ENCODE measurements around the gene PGLYRP2. TPM values are rescaled to one million over a fixed set of nuclear protein-coding genes. Genes with fewer than 3 reads are reported as not detected.

Gene PGLYRP2, protein sequence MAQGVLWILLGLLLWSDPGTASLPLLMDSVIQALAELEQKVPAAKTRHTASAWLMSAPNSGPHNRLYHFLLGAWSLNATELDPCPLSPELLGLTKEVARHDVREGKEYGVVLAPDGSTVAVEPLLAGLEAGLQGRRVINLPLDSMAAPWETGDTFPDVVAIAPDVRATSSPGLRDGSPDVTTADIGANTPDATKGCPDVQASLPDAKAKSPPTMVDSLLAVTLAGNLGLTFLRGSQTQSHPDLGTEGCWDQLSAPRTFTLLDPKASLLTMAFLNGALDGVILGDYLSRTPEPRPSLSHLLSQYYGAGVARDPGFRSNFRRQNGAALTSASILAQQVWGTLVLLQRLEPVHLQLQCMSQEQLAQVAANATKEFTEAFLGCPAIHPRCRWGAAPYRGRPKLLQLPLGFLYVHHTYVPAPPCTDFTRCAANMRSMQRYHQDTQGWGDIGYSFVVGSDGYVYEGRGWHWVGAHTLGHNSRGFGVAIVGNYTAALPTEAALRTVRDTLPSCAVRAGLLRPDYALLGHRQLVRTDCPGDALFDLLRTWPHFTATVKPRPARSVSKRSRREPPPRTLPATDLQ
- total RNA-seq, result not detected in 2 replicates

DNA sequence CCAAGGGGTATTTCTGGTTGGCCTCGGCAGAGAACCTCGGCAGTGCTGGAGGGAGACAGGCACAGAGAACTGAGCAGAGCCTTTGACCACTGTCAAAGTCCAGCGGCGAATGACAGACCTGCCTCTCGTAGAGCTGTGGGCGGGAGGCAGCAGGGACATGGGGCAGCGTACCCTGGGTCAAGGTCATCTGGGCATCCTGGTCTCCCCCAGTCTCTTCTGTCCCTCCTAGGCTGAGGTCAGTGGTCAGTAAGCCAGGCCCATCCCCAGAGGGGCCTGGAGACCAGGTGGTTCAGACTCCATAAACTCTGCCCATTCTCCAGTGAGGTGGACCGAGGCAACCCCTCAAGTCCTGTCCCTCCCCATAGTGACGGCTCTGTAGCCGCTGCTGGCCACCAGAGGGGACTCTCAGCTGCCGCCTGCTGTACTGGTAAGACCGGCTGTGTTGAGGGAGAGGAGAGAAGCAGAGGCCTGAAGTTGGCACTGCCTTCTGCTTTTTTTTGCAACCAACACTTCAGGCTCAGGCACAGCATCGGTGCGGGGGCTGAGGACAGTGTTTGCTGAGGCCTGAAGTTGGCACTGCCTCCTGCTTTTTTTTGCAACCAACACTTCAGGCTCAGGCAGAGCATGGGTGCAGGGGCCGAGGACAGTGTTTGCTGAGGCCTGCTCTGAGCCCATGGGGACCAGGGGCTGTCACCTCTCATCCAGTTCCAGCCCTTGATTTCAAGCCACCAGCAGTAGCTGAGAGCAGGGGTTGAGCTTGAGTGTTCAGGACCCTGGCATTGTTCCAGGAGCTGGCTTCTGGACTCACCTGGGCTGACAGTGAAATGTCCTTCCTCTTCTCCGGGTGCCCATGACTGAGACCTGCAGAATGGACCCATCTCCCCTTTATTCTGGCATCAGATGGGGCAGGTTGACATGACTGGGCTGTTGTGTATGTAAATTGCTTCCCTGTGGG, at the start of gene PGLYRP2:
PGLYRP2 (minus strand) TSS at position 111 of the 955 bp plus-strand sequence. CDS start 130 bp downstream, outside the sequence.

DNA sequence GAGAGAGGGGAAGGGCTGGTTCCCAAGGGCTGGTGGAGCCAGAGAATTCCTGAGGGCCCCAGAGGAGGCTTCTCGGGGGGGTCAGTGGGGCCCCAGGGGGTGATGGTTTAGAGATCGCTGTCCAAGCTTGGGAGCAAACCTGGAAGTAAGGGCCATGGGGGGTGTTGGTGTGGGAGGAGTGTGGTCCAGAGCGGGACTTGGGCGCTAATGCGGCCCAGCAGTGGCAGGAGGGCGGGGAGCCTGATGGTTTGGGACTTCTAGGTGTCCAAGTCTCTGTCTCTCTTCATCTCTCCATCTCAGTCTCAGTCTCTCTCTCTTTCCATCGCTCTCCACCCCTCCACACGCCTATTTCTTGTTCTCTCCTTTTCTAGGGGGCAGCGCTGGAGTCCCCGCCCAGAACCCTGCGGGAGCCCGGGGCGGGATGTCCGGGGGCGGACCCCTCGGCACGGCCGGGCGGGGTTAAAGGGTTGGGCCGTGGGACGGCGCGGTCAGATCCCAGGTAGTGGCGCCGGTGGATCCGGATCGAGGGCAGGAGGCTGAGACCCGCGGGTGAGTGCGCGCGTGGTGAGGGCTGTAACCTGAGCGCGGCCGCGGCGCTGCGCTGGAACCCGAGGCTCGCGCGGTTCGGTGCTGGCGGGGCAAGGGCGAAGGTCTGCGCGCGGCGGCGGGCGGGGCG, 28.9 kb upstream of the PGLYRP2 start, which contains the start of gene CYP4F22:
CYP4F22 (plus strand) TSS at position 491 of the 676 bp plus-strand sequence. CDS start 16,812 bp downstream, outside the sequence.

DNA sequence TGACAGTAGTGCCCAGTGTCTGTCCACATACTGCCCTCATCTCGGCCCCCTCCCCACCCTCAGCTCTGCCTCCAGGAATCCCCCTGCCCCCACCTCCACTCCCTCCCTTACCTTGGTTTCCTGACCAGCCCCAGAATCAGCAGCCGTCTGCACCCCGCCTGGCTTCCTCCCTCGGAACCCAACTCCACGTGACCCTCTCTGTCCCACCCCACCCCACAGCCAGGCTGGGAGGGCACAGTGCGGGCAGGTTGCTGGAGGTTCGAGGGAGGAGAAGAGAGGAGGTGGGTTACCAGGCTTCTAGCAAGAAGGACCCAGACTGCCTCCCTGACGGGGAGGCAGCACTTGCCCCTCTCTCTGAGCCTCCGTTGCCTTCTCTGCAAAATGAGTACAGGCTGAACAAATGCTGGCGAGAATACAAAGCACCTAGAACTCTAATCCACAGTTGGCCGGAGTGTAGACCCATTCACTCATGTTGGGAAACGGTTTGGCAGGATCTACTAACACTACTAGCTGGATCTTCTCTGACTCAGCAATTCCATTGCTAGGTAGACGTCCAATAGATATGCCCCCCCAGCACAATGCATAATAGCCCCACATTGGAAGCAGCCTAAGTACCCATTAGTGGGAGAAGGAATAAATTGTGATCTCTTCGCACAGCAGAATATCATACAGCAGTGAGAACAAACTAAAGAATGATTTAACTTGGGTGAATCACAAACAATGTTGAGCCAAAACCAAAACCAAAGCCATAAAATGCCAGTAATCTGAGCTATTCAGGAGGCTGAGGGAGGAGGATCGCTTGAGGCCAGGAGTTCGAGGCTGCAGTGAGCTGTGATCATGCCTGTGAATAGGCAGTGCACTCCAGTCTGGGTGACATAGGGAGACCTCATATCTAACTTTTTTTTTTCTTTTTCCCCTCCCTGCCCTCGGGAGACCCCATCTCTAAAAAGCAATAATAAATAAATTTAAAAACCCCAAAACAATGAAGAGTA, 14.6 kb downstream of the PGLYRP2 start, which contains the start of gene RASAL3:
RASAL3 (minus strand) TSS at position 151 of the 992 bp plus-strand sequence. CDS start 186 bp downstream, outside the sequence.

DNA sequence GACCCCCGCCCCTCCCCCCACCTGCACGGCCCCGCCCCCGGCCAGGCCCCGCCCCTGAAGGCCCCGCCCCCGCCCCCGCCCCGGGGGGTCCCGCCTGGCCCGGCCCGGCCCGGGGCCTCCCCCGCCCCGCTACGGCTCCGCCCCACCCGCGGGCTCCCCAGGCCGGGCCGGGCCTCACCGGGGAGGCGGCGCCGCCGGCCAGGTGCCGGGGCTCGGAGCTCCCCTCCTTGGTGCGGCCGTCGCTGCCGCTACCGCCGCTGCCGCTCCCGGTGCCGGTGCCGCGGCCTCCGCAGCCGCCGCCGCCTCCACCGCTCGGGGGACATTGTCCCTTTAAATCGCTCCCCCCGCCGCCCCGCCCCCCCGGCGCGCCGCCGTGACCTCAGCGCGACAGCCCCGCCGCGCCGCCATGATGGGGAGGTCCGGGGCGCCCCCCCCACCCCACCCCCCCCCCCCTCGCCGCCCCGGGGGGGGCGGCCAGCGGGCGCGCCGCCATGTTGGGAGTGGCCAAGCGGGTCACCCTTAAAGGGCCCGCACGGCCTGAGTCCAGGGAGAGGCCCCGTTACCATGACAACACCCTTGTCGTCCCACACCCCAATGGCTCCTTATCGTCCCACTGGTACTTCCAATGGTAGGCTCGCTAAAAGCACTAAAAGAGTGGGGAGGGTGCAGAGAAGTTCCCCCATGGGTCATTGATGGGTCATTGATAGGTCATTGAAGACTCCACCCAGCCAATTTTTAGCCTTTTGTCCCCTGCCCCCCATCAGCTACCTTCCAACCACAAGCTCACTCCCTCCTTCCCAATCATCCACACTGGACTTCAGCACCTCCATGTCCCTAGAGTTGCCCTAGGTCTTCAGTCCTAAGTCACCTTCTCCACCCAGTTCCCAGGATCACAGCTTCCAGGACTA, 29.4 kb downstream of the PGLYRP2 start, which contains the start of gene WIZ:
WIZ (minus strand) TSS at position 337 of the 908 bp plus-strand sequence. CDS start 1,649 bp downstream, outside the sequence.

Other genes starting within 250 kb of the PGLYRP2 start
- 0.21 and 0.72 TPM in 2 replicates for gene EPHX3, start 247.1 kb downstream of the PGLYRP2 start, total RNA-seq
- gene BRD4, start 147.0 kb downstream of the PGLYRP2 start, total RNA-seq, result 8.7 and 13.7 TPM in 2 replicates
- 15.4 and 16.2 TPM in 2 replicates for gene AKAP8, start 99.7 kb downstream of the PGLYRP2 start, total RNA-seq
- 44.8 and 61.2 TPM in 2 replicates for gene AKAP8L, start 60.5 kb downstream of the PGLYRP2 start, total RNA-seq
- 8.4 and 8.7 TPM in 2 replicates for gene WIZ, start 29.5 kb downstream of the PGLYRP2 start, total RNA-seq
- not detected in 2 replicates for gene RASAL3, start 15.0 kb downstream of the PGLYRP2 start, total RNA-seq
- gene CYP4F22, start 29.0 kb upstream of the PGLYRP2 start, total RNA-seq, result not detected in 2 replicates
- gene CYP4F8, start 135.7 kb upstream of the PGLYRP2 start, total RNA-seq, result not detected in 2 replicates
- 0.48 and 6.0 TPM in 2 replicates for gene CYP4F3, start 161.4 kb upstream of the PGLYRP2 start, total RNA-seq
- 6.8 TPM in 1 of 2 replicates, not detected in the other for gene CYP4F12, start 193.6 kb upstream of the PGLYRP2 start, total RNA-seq
- not detected in 2 replicates for gene OR10H2, start 248.5 kb upstream of the PGLYRP2 start, total RNA-seq

Data from tracheal epithelial cell (primary cell).